Kidney (tissue), 22 donors: ENCODE data around the gene MCCC1. TPM values are rescaled to one million over a fixed set of nuclear protein-coding genes. Genes with fewer than 3 reads are reported as not detected.

Source experiments
- DNase-seq, 5 donors: peaks; one replicate each; pipeline ENCODE4 v3.0.0-alpha.2; 2013 to 2020
- FAIRE-seq: peaks from 2 replicates; lab custom pipeline; 2012; peaks lifted over from hg19 to GRCh38; lab: Jason Lieb, UNC
- H3K27ac ChIP-seq, 2 donors: one replicate each; pipeline ENCODE4 v1.7.0; 2013; ENCODE audit warnings: low read depth in 2 of 2, low read length in 2 of 2, inconsistent platforms in 1 of 2
- H3K27me3 ChIP-seq: one replicate; pipeline ENCODE4 v1.7.1; 2013; ENCODE audit warnings: low read length, inconsistent platforms; ENCODE audit not compliant: control insufficient read depth, insufficient read depth
- H3K36me3 ChIP-seq, 3 donors: one replicate each; pipeline versions ENCODE4 v1.7.0 to v1.7.1; 2013; ENCODE audit warnings: low read length in 3 of 3, control low read depth in 1 of 3, inconsistent platforms in 1 of 3; ENCODE audit not compliant: insufficient read depth in 3 of 3, control insufficient read depth in 2 of 3
- H3K4me1 ChIP-seq, 3 donors: one replicate each; pipeline versions ENCODE4 v1.7.0 to v1.7.1; 2013; ENCODE audit warnings: low read length in 3 of 3, inconsistent platforms in 1 of 3, low read depth in 1 of 3; ENCODE audit not compliant: control insufficient read depth in 2 of 3, insufficient read depth in 2 of 3
- H3K4me3 ChIP-seq, 3 donors: one replicate each; pipeline versions ENCODE4 v1.7.0 to v1.8.1; 2013; ENCODE audit warnings: low read length in 3 of 3, control low read depth in 1 of 3, inconsistent platforms in 1 of 3
- H3K9ac ChIP-seq, 3 donors: one replicate each; pipeline versions ENCODE4 v1.7.0 to v1.7.1; 2013; ENCODE audit warnings: low read length in 3 of 3, control low read depth in 1 of 3, inconsistent platforms in 1 of 3
- H3K9me3 ChIP-seq, 3 donors: one replicate each; pipeline versions ENCODE4 v1.7.0 to v1.7.1; 2013; ENCODE audit warnings: low read length in 3 of 3, control low read depth in 1 of 3, inconsistent platforms in 1 of 3; ENCODE audit not compliant: control insufficient read depth in 2 of 3, insufficient read depth in 1 of 3
- intact Hi-C: fragments of 100-400 bp; cut with DNase I; formaldehyde crosslinking; loops from one replicate; pipeline ENCODE4 v1.11.1; 2022
- long read RNA-seq, 10 donors: library from polyadenylated mRNA in 1 of 10; unstranded in 1 of 10; transcript quantifications; one replicate each; pipeline ENCODE4 v2.0.0 and lab custom pipeline, GENCODE V29; 2021 to 2026
- polyA plus RNA-seq: library from polyadenylated mRNA; stranded (reverse); fragments of 350-450 nt; fragmentation: Illumina TruSeq; extraction: RNeasy Lipid Tissue Mini Kit (QIAGEN cat#74804); gene quantifications from one replicate; pipeline ENCODE4 v1.2.3, GENCODE V29; 2014; ENCODE audit warnings: low read depth, low replicate concordance; ENCODE audit not compliant: insufficient read depth
- total RNA-seq: library from RNA; stranded (reverse); fragmentation: NEBNext Ultra II Directional; extraction: Animal tissue kit (Norgen Biotek cat#: 25700); gene quantifications from one replicate; pipeline ENCODE4 v1.2.1, GENCODE V29; 2021
- TF ChIP-seq, protein P1 (sequence below): IDR thresholded peaks from 3 replicates; pipeline ENCODE4 v1.5.1; 2012; ENCODE audit warnings: mild to moderate bottlenecking, moderate library complexity, borderline replicate concordance; ENCODE audit not compliant: insufficient read depth; ENCODE audit errors: extremely low read depth
- donor health status: control.
- donor health status: control.
- donor health status: control.
- donor health status: control.
- donor health status: control.
- donor health status: DM: yes; HTN: yes; CAD: no.
- donor health status: Normal renal cell carcinoma (clear cell type).

Gene MCCC1
- 35.3 TPM for total RNA-seq
- 85.5 TPM for polyA plus RNA-seq
- long read RNA-seq, donor 1, transcript MCCC1-201 (19 exons, 2,545 nt): major isoform, 5 of 5 reads
- long read RNA-seq, donor 1, partial matches to known transcripts: 0 of 5 reads
- long read RNA-seq, donor 1, other reads (novel, unspliced or antisense): 0 of 5 reads
- long read RNA-seq, donor 2, partial matches to known transcripts: 0 of 5 reads
- long read RNA-seq, donor 2, other reads (novel, unspliced or antisense): 0 of 5 reads
- long read RNA-seq, donor 3, transcript MCCC1-201 (19 exons, 2,545 nt): major isoform, 10 of 12 reads
- long read RNA-seq, donor 3, partial matches to known transcripts: 0 of 12 reads
- long read RNA-seq, donor 3, other reads (novel, unspliced or antisense): 0 of 12 reads
- long read RNA-seq, donor 4, transcript MCCC1-201 (19 exons, 2,545 nt): major isoform, 5 of 8 reads
- long read RNA-seq, donor 4, partial matches to known transcripts: 0 of 8 reads
- long read RNA-seq, donor 4, other reads (novel, unspliced or antisense): 0 of 8 reads
- long read RNA-seq, donor 5: 0 reads
- long read RNA-seq, donor 6, transcript MCCC1-201 (19 exons, 2,545 nt): major isoform, 9 of 16 reads
- long read RNA-seq, donor 6, partial matches to known transcripts: 5 of 16 reads
- long read RNA-seq, donor 6, other reads (novel, unspliced or antisense): 0 of 16 reads
- long read RNA-seq, donor 7, transcript MCCC1-201 (19 exons, 2,545 nt): major isoform, 31 of 42 reads
- long read RNA-seq, donor 7, partial matches to known transcripts: 2 of 42 reads
- long read RNA-seq, donor 7, other reads (novel, unspliced or antisense): 9 of 42 reads
- long read RNA-seq, donor 8, partial matches to known transcripts: 0 of 2 reads
- long read RNA-seq, donor 8, other reads (novel, unspliced or antisense): 0 of 2 reads
- long read RNA-seq, donor 9, partial matches to known transcripts: 0 of 2 reads
- long read RNA-seq, donor 9, other reads (novel, unspliced or antisense): 0 of 2 reads
- long read RNA-seq, donor 10, transcript MCCC1-201 (19 exons, 2,545 nt): major isoform, 6 of 12 reads
- long read RNA-seq, donor 10, partial matches to known transcripts: 5 of 12 reads
- long read RNA-seq, donor 10, other reads (novel, unspliced or antisense): 0 of 12 reads

GRCh38 chr3:183099026-183099837 lies at the start of gene MCCC1:
Gene MCCC1, minus strand, starts transcription at chr3:183099496. Its CDS starts 56 bp downstream, at chr3:183099440.
- peak; percentile 98 to 99 (median 99) for DNase-seq
- FAIRE-seq: peak; percentile 82
- H3K4me1 ChIP-seq: peaks cover 0 to 10% (median 2%) of the 10 kb centered on the region in 3 donors
- H3K27ac ChIP-seq: peak within 1 kb of the TSS; percentile 95 to 96
- H3K9ac ChIP-seq: peak within 1 kb of the TSS; percentile 63 to 92 (median 85)
- H3K9me3 ChIP-seq: no peaks in the 10 kb centered on the region
- H3K36me3 ChIP-seq: peaks cover 0 to 3% (median 0%) of the 10 kb centered on the region in 3 donors
- TF ChIP-seq, protein P1, sequence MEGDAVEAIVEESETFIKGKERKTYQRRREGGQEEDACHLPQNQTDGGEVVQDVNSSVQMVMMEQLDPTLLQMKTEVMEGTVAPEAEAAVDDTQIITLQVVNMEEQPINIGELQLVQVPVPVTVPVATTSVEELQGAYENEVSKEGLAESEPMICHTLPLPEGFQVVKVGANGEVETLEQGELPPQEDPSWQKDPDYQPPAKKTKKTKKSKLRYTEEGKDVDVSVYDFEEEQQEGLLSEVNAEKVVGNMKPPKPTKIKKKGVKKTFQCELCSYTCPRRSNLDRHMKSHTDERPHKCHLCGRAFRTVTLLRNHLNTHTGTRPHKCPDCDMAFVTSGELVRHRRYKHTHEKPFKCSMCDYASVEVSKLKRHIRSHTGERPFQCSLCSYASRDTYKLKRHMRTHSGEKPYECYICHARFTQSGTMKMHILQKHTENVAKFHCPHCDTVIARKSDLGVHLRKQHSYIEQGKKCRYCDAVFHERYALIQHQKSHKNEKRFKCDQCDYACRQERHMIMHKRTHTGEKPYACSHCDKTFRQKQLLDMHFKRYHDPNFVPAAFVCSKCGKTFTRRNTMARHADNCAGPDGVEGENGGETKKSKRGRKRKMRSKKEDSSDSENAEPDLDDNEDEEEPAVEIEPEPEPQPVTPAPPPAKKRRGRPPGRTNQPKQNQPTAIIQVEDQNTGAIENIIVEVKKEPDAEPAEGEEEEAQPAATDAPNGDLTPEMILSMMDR: no peak
- H3K4me3 ChIP-seq: peak within 1 kb of the TSS; percentile 78 to 96 (median 85)
- intact Hi-C loops: no loop called here
- H3K27me3 ChIP-seq: no peaks in the 10 kb centered on the region

DNA sequence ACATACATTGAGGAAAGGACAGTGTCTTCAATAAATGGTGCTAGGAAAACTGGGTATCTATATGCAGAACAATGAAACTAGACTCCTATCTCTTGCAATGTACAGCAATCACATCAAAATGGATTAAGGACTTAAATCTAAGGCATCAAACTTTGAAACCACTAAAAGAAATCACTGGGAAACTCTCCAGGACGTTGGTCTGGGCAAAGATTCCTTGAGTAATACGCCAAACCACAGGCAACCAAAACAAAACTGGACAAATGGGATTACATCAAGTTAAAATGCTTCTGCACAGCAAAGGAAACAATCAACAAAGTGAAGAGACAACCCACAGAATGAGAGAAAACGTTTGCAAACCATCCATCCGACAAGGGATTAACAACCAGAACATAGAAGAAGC lies 48.8 kb upstream of the MCCC1 start:
- FAIRE-seq (no peak), DNase-seq (no peak)
- H3K9me3 ChIP-seq: no peaks in the 10 kb centered on the region
- no peak overlapping the region for H3K27ac ChIP-seq
- H3K27me3 ChIP-seq: no peaks in the 10 kb centered on the region
- H3K36me3 ChIP-seq: no peaks in the 10 kb centered on the region
- no peaks in the 10 kb centered on the region for H3K4me1 ChIP-seq
- H3K9ac ChIP-seq: no peak overlapping the region
- H3K4me3 ChIP-seq: no peak overlapping the region
- TF ChIP-seq, protein P1: no peak
- intact Hi-C loops: no loop called here

GRCh38 chr3:183144363-183144762 lies 45.1 kb upstream of the MCCC1 start:
- intact Hi-C loops: no loop called here
- Histone ChIP-seq H3K4me3 (no peak overlapping the region), H3K36me3 (no peaks in the 10 kb centered on the region), H3K27me3 (no peaks in the 10 kb centered on the region), H3K27ac (no peak overlapping the region), H3K9ac (no peak overlapping the region), H3K9me3 (no peaks in the 10 kb centered on the region), H3K4me1 (no peaks in the 10 kb centered on the region)
- TF ChIP-seq, protein P1: no peak
- DNase-seq (no peak), FAIRE-seq (no peak)
